ENCODE data around the gene GPAM.
A peak's percentile ranks its signal among the peaks of the same experiment; 100 is the strongest.
"Not testable (repeated sequence)": the region's sequence is repeated elsewhere in the genome, so short reads cannot be mapped to it uniquely, and the experiment has no call there.

The GPAM gene

GRCh38 chr10:112137154-112137987 is 46.2 kb downstream of the GPAM start:
- peak in 2 of 3 donors; percentile 19 to 51 for DNase-seq (ENCODE audit: low read depth in 3 of 3, low spot score in 1 of 3)

- no peak for DNase-seq (ENCODE audit: low read depth in 3 of 3, low spot score in 1 of 3)
Observed at GRCh38 chr10:112136486-112137153, 46.9 kb downstream of the GPAM start.

GRCh38 chr10:112135604-112136003 is 48.0 kb downstream of the GPAM start:
- no peak for DNase-seq (ENCODE audit: low read depth in 3 of 3, low spot score in 1 of 3)

GRCh38 chr10:112132435-112132834 is 51.1 kb downstream of the GPAM start:
- DNase-seq (ENCODE audit: low read depth in 3 of 3, low spot score in 1 of 3): no peak

GRCh38 chr10:112131996-112132395 is 51.6 kb downstream of the GPAM start:
- DNase-seq (ENCODE audit: low read depth in 3 of 3, low spot score in 1 of 3): no peak

- DNase-seq (ENCODE audit: low read depth in 3 of 3, low spot score in 1 of 3): no peak
Observed at GRCh38 chr10:112131346-112131745, 52.2 kb downstream of the GPAM start.

- no peak for DNase-seq (ENCODE audit: low read depth in 3 of 3, low spot score in 1 of 3)
Observed at GRCh38 chr10:112126901-112127300, 56.7 kb downstream of the GPAM start.

- DNase-seq (ENCODE audit: low read depth in 3 of 3, low spot score in 1 of 3): no peak
Observed at GRCh38 chr10:112126172-112126571, 57.4 kb downstream of the GPAM start.

- DNase-seq (ENCODE audit: low read depth in 3 of 3, low spot score in 1 of 3): no peak
Observed at GRCh38 chr10:112124866-112125265, 58.7 kb downstream of the GPAM start.

- no peak for DNase-seq (ENCODE audit: low read depth in 3 of 3, low spot score in 1 of 3)
Observed at GRCh38 chr10:112122827-112123226, 60.7 kb downstream of the GPAM start.

- DNase-seq (ENCODE audit: low read depth in 3 of 3, low spot score in 1 of 3): no peak
Observed at GRCh38 chr10:112120491-112120890, 63.1 kb downstream of the GPAM start.

GRCh38 chr10:112115781-112116385 is 67.7 kb downstream of the GPAM start:
- DNase-seq (ENCODE audit: low read depth in 3 of 3, low spot score in 1 of 3): no peak

- not testable (repeated sequence) for DNase-seq (ENCODE audit: low read depth in 3 of 3, low spot score in 1 of 3)
Observed at GRCh38 chr10:112109779-112110178, 73.8 kb downstream of the GPAM start.

Measured in stimulated activated CD4-positive, alpha-beta T cell treated with anti-CD3 and anti-CD28 coated beads, TNF-alpha, amount 100 ng/mL, for 1 hour (primary cell).